ENCODE results near the gene STPG2. TPM values are rescaled to one million over a fixed set of nuclear protein-coding genes. Genes with fewer than 3 reads are reported as not detected.

STPG2 gene
- total and polyA plus RNA-seq, 4 donors = 0.05 to 0.67 (median 0.28) TPM; not detected in 1

DNA sequence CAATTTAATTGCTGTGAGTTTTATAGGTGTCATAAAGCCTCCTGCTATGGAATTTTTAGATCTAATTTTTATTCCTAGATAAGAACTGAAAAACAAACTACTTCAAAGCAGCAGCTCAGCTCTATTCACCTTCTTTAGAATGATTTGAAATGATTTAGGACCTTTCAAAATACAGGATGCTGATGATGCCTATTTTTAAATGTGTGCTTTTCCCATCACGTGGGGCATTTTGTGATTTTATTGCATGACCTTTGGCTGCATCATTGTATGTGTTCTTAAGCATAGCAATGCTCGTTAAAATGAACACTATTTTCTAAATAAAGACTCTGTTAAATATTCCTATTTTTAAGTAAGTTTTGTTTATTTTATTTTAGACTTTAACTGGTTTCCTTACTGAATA is 537.3 kb downstream of the STPG2 start:
- DNase-seq (ENCODE audit: low spot score) = no peak

DNA sequence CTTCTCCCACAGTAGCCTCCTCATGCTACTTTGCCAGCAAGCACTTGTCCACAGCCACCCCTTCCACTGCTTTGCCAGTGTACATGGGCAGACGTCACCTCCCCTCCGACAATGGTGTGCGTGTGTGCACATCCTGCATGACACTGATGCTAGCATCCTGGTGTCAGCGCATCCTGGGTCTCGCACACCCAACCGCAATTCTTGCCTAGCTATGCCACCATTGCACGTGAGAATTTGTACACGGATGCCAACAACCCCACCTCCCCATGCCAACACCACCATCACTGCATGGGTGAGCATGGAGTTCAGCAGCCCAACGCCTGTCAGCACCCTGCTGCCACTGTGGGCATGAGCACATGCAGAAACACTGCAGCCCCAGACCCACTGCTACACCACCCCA is 550.0 kb downstream of the STPG2 start:
- H3K27me3 ChIP-seq (ENCODE audit: control insufficient read depth in 4 of 4, insufficient read depth in 4 of 4, low read length in 3 of 4) = no peaks in the 10 kb centered on the region
- no peaks in the 10 kb centered on the region for H3K4me1 ChIP-seq (ENCODE audit: control insufficient read depth in 4 of 4, insufficient read depth in 4 of 4, low read length in 3 of 4)
- H3K36me3 ChIP-seq (ENCODE audit: control insufficient read depth in 4 of 4, insufficient read depth in 3 of 4, low read depth in 1 of 4, low read length in 3 of 4) = no peaks in the 10 kb centered on the region
- no peak for DNase-seq (ENCODE audit: low spot score)
- 94% methylated on average over 9 of the region's 9 CpGs for WGBS
- no peaks in the 10 kb centered on the region for H3K9me3 ChIP-seq (ENCODE audit: control insufficient read depth in 4 of 4, low read length in 3 of 4)
- TF ChIP-seq TAF1 (conservative IDR thresholded peaks at IDR 0.05) (no peak), HNF4A (conservative IDR thresholded peaks at IDR 0.05) (no peak), FOXA1 (IDR thresholded peaks at IDR 0.05) (no peak)
- H3K9ac ChIP-seq (ENCODE audit: low read depth in 1 of 2, low read length in 2 of 2) = no peak overlapping the region
- H3K27ac ChIP-seq (ENCODE audit: low read depth in 1 of 2, low read length in 2 of 2) = no peak overlapping the region
- no peak overlapping the region for H3K4me3 ChIP-seq (ENCODE audit: low read depth in 1 of 3, low read length in 3 of 3)

More for the DNA sequence above, 537.3 kb downstream of the STPG2 start:
- Histone ChIP-seq H3K27ac (ENCODE audit: low read depth in 1 of 2, low read length in 2 of 2) (no peak overlapping the region), H3K4me1 (ENCODE audit: control insufficient read depth in 4 of 4, insufficient read depth in 4 of 4, low read length in 3 of 4) (no peaks in the 10 kb centered on the region), H3K4me3 (ENCODE audit: low read depth in 1 of 3, low read length in 3 of 3) (no peak overlapping the region), H3K9ac (ENCODE audit: low read depth in 1 of 2, low read length in 2 of 2) (no peak overlapping the region), H3K27me3 (ENCODE audit: control insufficient read depth in 4 of 4, insufficient read depth in 4 of 4, low read length in 3 of 4) (no peaks in the 10 kb centered on the region), H3K36me3 (ENCODE audit: control insufficient read depth in 4 of 4, insufficient read depth in 3 of 4, low read depth in 1 of 4, low read length in 3 of 4) (no peaks in the 10 kb centered on the region), H3K9me3 (ENCODE audit: control insufficient read depth in 4 of 4, low read length in 3 of 4) (no peaks in the 10 kb centered on the region)
- TF ChIP-seq, protein P1, sequence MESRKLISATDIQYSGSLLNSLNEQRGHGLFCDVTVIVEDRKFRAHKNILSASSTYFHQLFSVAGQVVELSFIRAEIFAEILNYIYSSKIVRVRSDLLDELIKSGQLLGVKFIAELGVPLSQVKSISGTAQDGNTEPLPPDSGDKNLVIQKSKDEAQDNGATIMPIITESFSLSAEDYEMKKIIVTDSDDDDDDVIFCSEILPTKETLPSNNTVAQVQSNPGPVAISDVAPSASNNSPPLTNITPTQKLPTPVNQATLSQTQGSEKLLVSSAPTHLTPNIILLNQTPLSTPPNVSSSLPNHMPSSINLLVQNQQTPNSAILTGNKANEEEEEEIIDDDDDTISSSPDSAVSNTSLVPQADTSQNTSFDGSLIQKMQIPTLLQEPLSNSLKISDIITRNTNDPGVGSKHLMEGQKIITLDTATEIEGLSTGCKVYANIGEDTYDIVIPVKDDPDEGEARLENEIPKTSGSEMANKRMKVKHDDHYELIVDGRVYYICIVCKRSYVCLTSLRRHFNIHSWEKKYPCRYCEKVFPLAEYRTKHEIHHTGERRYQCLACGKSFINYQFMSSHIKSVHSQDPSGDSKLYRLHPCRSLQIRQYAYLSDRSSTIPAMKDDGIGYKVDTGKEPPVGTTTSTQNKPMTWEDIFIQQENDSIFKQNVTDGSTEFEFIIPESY (IDR thresholded peaks at IDR 0.05) = no peak
- no peak for TF ChIP-seq JUND (IDR thresholded peaks at IDR 0.05)
- TF ChIP-seq FOXA1 (IDR thresholded peaks at IDR 0.05) = no peak
- TF ChIP-seq HNF4G (IDR thresholded peaks at IDR 0.05) = no peak
- no peak for TF ChIP-seq TAF1 (conservative IDR thresholded peaks at IDR 0.05)
- TF ChIP-seq FOXA2 (IDR thresholded peaks at IDR 0.05) = no peak
- TF ChIP-seq RAD21 (IDR thresholded peaks at IDR 0.05) = no peak
- no peak for TF ChIP-seq RXRA (IDR thresholded peaks at IDR 0.05)
- no peak for TF ChIP-seq EGR1 (IDR thresholded peaks at IDR 0.05; ENCODE audit: low read depth in 2 of 2)
- TF ChIP-seq, protein P2, sequence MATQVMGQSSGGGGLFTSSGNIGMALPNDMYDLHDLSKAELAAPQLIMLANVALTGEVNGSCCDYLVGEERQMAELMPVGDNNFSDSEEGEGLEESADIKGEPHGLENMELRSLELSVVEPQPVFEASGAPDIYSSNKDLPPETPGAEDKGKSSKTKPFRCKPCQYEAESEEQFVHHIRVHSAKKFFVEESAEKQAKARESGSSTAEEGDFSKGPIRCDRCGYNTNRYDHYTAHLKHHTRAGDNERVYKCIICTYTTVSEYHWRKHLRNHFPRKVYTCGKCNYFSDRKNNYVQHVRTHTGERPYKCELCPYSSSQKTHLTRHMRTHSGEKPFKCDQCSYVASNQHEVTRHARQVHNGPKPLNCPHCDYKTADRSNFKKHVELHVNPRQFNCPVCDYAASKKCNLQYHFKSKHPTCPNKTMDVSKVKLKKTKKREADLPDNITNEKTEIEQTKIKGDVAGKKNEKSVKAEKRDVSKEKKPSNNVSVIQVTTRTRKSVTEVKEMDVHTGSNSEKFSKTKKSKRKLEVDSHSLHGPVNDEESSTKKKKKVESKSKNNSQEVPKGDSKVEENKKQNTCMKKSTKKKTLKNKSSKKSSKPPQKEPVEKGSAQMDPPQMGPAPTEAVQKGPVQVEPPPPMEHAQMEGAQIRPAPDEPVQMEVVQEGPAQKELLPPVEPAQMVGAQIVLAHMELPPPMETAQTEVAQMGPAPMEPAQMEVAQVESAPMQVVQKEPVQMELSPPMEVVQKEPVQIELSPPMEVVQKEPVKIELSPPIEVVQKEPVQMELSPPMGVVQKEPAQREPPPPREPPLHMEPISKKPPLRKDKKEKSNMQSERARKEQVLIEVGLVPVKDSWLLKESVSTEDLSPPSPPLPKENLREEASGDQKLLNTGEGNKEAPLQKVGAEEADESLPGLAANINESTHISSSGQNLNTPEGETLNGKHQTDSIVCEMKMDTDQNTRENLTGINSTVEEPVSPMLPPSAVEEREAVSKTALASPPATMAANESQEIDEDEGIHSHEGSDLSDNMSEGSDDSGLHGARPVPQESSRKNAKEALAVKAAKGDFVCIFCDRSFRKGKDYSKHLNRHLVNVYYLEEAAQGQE (IDR thresholded peaks at IDR 0.05) = no peak
- WGBS = 26% methylated on average over 2 of the region's 2 CpGs

DNA sequence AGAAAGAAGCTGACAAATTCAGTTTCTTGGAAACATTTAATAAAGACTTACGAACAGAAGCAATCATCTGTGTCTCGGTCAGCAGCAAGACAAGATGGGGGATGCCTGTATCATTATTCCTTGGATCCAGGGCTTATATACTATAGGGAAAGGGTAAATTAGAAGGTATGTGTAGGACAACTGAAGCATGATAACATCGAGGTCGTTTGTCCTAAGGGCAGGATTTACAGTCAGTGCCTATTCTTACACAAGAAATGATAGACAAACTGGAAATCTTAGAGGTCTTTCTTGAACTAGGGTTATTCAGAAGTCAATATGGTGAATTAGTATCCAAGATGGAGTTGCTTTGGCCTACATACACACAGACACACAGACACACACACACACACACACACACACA is 553.0 kb downstream of the STPG2 start:
- H3K36me3 ChIP-seq (ENCODE audit: control insufficient read depth in 4 of 4, insufficient read depth in 3 of 4, low read depth in 1 of 4, low read length in 3 of 4) = no peaks in the 10 kb centered on the region
- TF ChIP-seq FOXA2 (IDR thresholded peaks at IDR 0.05) = no peak
- H3K9ac ChIP-seq (ENCODE audit: low read depth in 1 of 2, low read length in 2 of 2) = no peak overlapping the region
- DNase-seq (ENCODE audit: low spot score) = no peak
- no peak overlapping the region for H3K27ac ChIP-seq (ENCODE audit: low read depth in 1 of 2, low read length in 2 of 2)
- no peaks in the 10 kb centered on the region for H3K4me1 ChIP-seq (ENCODE audit: control insufficient read depth in 4 of 4, insufficient read depth in 4 of 4, low read length in 3 of 4)
- no peak overlapping the region for H3K4me3 ChIP-seq (ENCODE audit: low read depth in 1 of 3, low read length in 3 of 3)
- WGBS = 84% methylated on average over 4 of the region's 4 CpGs
- no peaks in the 10 kb centered on the region for H3K9me3 ChIP-seq (ENCODE audit: control insufficient read depth in 4 of 4, low read length in 3 of 4)
- no peaks in the 10 kb centered on the region for H3K27me3 ChIP-seq (ENCODE audit: control insufficient read depth in 4 of 4, insufficient read depth in 4 of 4, low read length in 3 of 4)

Data from liver (tissue), 9 donors.